Central memory CD4-positive, alpha-beta T cell (primary cell): ENCODE measurements around the gene CPLX3.

Source experiments
- DNase-seq: peaks from one replicate; pipeline ENCODE4 v3.0.0; 2022

Gene CPLX3

DNA sequence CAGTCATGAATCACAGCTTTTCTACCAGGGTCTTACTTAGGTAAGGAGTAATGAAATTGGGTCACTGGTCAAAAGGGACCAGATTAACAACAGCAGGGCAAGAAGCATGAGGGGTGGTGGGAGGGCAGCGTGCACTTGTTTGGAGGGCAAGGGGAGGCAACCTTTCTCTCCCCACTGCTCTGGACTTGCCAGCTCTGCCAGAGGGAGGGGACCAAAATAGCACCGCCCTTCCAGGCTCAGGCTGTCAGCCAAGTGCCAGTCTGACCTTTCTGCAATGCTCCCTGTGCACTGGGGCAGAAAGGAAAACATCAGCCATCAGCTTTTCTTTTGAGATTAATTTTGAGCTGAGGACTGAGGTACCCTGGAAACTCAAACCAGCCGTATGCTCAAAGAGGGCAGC is 21.0 kb downstream of the CPLX3 start:
- DNase-seq = no peak

DNA sequence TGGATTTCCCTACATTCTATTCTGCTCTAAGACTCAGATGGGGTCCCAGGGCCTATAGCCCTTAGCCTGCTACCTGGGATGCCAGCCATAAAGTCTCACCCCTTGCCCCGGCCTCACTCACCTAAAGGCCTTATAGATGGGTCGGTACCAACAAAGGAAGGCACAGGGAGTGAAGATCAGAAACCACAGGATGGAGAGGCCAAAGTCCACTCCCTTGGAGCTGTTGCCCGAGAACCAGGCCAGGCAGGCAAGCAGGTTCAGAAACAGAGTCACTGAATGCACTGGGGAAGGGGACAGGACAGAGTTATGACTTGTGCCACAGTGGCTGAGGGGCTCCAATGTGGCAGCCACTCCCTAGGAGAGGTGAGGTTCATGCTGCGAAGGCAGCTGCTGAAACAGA is 24.0 kb downstream of the CPLX3 start:
- DNase-seq = no peak

DNA sequence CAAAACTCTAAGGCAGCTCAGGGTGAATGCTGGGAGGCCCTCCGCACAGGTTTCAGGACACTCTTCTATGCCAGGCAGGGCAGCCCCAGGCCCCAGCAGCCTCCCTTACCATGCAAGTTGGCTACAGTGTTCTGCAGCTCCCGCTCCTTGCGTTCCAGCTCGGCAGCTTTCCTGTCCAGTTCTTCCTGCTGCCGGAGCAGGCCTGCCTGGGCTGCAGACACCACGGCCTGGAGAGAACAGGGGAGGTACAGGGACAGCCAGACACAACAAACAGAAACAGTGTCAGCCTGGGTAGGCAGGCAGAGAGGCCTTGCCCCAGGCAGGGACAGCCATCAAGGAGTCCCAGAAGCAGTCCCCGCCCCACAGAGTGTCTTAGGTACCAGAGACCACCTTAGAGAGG is 25.5 kb downstream of the CPLX3 start:
- no peak for DNase-seq

DNA sequence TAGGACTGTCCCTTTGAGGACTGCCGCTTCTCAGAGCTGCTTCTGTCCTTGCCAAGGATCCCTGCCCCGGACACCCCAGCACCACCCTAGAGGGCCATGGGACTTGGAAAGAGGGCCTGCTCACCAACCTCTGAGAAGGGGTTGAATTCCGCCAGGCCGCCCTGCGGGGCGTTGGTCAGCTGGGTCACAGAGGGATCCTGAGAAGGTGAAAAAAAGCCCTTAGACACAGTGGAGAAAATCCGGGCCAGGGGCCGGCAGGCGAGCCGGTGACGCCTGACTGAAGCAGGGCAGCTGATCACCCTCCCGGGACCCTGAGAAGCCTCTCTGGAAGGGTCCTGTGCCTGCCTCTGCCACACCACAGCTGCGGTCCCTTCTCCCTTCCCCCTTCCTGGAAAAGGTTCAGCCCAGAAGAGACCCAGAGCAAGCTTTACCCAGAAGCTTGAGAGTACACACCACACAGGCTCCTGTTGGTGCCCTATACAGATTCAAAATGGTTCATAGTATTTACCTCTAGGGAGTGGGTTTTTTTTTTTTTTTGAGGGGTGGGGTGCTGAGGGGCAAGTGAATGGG is 28.1 kb downstream of the CPLX3 start:
- DNase-seq = no peak

DNA sequence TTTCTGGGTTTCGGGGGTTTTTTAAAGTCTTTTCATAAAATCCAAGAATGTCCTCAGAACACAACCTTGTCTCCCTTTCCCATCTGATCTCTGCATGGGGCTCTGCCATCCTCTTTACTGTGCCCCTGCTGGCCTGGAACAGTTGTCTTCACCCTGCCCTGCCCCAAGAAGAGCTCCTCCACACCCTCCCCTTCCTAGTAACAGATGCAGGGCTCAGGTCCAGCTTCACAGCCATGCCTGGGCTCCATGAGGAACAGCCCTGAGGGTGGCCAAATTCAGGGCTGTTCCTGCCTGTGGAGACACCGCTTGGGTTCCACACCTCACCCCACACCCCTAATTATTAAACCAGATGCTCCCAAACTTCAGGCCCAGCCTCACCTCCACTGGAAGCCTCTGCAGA is 29.4 kb downstream of the CPLX3 start:
- DNase-seq = no peak

DNA sequence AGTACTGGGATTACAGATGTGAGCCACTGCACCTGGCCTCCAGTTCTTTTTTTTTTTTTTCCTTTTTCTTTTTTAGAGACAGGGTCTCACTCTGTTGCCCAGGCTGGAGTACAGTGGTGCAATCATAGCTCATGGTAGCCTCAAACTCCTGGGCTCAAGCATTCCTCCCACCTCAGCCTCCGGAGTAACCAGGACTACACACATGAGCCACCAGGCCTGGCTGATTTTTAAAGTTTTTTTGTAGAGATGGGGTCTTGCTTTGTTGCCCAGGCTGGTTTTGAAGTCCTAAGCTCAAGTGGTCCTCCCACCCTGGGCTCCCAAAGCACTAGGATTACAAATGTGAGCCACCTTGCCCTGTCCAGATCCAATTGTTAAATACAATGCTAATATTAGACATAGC is 30.1 kb downstream of the CPLX3 start:
- no peak for DNase-seq

DNA sequence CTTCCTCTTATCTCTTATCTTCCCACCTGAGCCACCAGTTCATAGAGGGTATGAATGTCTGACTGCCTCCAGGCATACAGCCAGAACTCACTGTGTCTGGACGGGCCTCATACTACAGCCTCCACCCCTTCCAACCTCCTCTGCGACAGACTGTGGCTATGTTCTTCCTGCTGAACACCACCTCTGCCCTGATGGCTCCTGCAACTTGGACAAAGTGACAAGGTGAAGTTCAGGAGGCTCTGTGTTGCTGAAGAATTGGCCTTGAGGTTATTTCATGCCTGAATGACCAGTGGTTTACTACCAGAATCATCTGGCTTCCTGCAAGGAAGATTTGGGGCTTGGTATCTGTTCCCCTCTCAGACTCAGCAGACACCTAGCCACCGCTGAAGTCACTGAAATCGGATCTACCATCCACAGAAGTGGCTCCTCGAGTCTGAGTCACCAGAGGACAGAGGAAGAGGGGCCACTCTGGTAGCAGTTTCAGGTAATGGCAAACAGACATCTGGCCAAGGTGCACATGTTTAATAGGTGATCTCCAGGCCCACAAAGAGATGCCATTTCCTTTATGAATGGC is 30.7 kb downstream of the CPLX3 start:
- DNase-seq = no peak

GRCh38 chr15:74857671-74858368 is 31.4 kb downstream of the CPLX3 start:
- no peak for DNase-seq

- no peak for DNase-seq
Measured at GRCh38 chr15:74858369-74858740, 31.9 kb downstream of the CPLX3 start.

DNA sequence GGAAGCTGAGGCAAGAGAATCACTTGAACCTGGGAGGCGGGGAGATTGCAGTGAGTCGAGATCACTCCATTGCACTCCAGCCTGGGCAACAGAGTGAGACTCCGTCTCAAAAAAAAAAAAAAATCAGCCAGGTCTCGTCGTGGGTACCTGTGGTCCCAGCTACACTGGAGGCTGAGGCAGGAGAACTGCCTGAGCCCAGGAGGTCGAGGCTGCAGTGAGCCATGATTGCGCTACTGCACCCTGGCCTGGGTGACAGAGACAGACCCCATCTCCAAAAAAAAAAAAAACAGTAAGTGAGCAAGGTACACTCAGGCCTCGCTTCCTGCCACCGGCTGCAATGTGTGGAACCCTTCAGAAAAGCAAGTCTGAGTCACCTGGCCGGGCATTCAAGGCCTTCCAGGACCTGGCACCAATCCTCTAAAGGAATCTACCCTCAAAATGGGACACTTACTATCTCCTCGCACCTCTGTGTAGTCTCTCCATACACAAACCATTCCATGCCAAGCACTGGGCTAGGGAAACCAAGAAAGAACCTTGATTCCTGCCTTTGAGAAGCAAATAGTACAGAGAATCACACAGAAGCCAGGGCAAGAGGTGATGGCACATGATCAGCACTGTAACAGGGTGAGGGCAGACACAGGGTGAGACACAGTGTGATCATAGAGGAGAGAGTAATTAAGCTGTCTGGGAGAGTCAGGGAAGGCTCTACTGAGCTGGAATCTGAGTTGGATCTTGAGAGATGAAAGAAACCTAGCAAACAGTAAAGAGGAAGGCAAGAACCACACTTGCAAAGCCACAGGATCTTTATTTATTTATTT is 37.0 kb downstream of the CPLX3 start:
- no peak for DNase-seq

GRCh38 chr15:74864296-74864695 is 37.9 kb downstream of the CPLX3 start:
- DNase-seq = no peak

DNA sequence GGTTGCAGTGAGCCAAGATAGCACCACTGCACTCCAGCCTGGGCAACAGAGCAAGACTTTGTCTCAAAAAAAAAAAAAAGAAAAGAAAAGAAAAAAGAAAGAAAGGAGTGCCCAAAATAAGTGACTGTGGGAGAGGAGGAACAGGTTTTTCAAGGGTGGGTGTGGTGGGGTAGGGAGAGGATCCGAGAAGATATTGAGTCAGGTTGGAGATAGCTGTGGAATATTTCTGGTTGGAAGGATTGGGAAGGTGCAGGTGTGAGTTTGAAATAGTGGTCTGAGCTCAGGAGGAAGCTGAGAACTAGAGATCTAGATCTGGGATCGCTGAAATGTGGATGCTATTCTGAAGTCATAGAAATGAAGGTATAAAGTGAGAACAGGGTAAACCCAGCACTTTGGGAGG is 38.9 kb downstream of the CPLX3 start:
- no peak for DNase-seq

- no peak for DNase-seq
Measured at GRCh38 chr15:74866090-74866489, 39.7 kb downstream of the CPLX3 start.

DNA sequence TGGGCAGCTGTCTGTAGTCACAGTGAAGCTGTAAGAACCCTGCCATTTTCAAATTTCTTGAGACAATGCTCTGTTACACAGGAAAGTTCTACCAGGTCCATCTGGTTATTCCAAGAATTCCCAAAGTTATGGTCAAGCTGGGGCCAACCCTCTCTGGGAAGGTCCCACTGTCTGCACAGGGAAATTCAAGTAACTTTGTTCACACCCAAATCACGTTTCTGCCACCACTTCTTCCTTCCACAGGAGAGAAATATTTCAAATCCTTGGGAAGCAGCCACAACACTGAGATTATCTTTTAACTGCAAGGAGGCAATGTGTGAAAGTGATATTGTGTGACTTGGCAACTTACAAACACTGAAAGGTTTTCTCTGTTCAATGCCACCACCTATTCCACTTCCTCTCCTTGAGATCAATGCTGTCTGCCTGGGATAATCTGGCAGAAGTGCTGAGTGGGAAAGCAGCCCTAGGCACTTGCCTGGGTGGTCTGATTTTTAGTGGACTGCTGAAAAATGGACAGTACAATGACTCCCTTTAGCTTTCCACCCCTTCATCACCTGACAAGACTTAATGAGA is 41.1 kb downstream of the CPLX3 start:
- no peak for DNase-seq

GRCh38 chr15:74868059-74868458 is 41.6 kb downstream of the CPLX3 start:
- DNase-seq = no peak

DNA sequence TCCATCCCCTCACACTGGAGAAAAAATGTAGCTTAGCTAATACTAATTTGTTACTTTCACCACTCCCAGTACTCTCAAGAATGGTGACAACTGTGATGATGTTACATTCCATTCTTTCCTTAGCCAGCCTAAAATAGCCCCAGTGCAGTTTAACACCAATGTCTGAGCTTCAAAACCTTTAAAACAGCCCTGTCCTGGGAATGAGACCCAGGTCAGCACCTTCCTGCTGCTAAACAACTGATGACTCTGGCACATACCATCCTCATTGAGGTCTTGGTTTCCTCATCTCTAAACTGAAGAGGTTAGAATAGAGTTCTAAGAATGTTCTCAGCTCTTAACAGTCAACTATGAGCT is 42.9 kb downstream of the CPLX3 start:
- no peak for DNase-seq

DNA sequence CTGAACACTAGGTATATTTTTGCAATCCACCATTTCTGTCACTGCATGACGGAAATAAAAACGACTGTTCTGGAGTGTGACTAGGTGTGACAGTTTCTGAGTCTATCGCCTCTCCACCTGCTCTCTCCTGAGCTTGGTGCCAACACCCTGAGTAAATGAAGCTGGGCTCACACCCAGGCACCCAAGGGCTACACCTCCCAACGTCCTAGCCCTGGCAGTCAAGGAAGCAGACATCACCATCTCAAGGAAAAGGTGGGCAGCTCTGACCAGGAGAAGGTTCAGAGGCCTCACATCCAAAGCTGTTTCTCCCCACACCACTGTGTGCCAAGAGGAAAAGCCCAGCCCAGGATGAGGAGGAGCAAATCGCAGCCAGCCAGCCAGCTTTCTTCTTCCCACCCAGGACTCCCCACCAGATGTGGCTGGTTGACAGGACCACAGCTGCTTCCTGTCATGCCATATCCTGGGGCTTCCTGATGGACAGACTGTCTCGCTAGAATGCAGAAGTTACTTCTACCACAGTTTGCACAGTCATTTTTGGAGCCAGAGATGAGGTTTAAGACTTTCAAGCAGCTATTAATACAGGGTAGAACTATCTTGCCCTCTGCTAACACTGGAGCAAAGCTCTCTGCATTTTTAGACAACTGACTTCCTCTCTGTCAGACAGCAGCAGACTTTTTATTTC is 43.4 kb downstream of the CPLX3 start:
- DNase-seq = no peak

- no peak for DNase-seq
Measured at GRCh38 chr15:74870436-74871215, 44.2 kb downstream of the CPLX3 start.

- DNase-seq = no peak
Measured at GRCh38 chr15:74872702-74873035, 46.2 kb downstream of the CPLX3 start.

DNA sequence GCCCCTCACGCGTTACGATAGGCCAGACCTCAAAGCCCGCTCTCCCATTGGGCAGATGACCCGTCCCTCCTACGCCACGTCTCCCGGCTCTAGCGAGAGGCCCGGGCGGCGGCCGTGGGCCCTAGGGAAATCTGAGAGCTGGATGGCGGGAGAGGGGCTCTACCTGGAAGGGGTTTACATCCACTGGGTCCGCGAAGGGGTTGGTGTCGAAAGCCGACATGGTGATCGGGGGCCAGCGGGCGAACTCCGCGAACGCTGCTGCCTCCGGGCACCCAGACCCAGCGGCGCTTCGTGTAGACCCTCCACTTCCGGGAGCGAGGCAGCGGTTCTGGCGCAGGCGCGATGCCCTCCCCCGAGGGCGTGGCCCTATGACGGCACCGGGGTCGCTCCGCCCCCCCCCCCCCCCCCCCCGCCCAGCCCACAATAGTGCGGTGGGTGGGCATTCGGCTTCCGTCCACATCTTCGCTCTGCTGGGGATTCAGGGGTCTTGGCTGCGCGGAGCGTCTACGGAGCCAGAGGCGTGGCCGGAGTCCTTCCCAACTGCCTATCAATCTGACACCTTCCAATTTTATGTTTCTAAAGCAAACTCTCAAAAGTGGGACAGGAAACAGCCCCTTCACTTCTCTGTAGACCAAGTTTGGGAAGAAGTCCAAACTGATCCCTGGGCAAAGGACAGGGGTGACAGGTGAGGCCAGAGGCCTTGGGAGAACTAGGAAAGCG is 46.8 kb downstream of the CPLX3 start, which contains the start of gene SCAMP2:
TSS of gene SCAMP2 (minus strand) at position 330 of the 720 bp plus-strand sequence. CDS start at position 220, 110 bp downstream.
- DNase-seq = peak; percentile 90

- no peak for DNase-seq
Measured at GRCh38 chr15:74873756-74874424, 47.5 kb downstream of the CPLX3 start.
